ENCODE data around the gene DOK3.
"Not testable (repeated sequence)": the region's sequence is repeated elsewhere in the genome, so short reads cannot be mapped to it uniquely, and the experiment has no call there.

Gene DOK3

DNA sequence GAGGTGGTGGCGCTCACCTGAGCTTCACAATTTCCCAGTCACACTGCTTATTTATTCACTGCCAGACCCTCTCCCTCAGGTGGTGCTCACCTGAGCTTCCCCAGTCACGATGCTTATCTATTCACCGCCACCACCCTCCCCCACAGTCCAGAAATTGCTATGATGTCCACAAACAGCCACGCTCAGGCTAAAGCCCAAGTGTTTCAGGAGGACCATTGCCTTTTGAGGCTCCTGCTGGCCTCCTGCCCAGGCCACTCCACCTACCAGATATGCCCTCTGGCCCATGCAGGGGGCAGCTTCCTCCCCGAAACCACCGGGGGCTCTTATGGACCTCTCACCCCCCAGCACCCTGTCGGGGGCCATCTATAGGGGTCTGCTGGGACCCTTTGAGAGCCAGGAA lies 16.8 kb downstream of the DOK3 start:
- Histone ChIP-seq H3K36me3 (ENCODE audit: insufficient read depth, low read length) (peaks cover 22% of the 10 kb centered on the region), H3K9ac (ENCODE audit: low read depth, low read length) (no peak overlapping the region), H3K9me3 (ENCODE audit: control insufficient read depth, insufficient read depth, low read length) (no peaks in the 10 kb centered on the region), H3K4me1 (ENCODE audit: insufficient read depth, low read length) (peaks cover 19% of the 10 kb centered on the region)

- Histone ChIP-seq H3K36me3 (ENCODE audit: insufficient read depth, low read length) (peaks cover 29% of the 10 kb centered on the region), H3K9me3 (ENCODE audit: control insufficient read depth, insufficient read depth, low read length) (no peaks in the 10 kb centered on the region), H3K4me1 (ENCODE audit: insufficient read depth, low read length) (peaks cover 19% of the 10 kb centered on the region), H3K9ac (ENCODE audit: low read depth, low read length) (no peak overlapping the region)
These were observed 17.5 kb downstream of the DOK3 start for GRCh38 chr5:177491983-177492746.

- Histone ChIP-seq H3K36me3 (ENCODE audit: insufficient read depth, low read length) (peaks cover 31% of the 10 kb centered on the region), H3K9ac (ENCODE audit: low read depth, low read length) (no peak overlapping the region), H3K9me3 (ENCODE audit: control insufficient read depth, insufficient read depth, low read length) (no peaks in the 10 kb centered on the region), H3K4me1 (ENCODE audit: insufficient read depth, low read length) (peaks cover 19% of the 10 kb centered on the region)
These were observed 18.1 kb downstream of the DOK3 start for GRCh38 chr5:177491429-177491945.

GRCh38 chr5:177490992-177491391 lies 18.6 kb downstream of the DOK3 start:
- H3K36me3 ChIP-seq (ENCODE audit: insufficient read depth, low read length), result peaks cover 31% of the 10 kb centered on the region
- H3K9me3 ChIP-seq (ENCODE audit: control insufficient read depth, insufficient read depth, low read length), result no peaks in the 10 kb centered on the region
- peaks cover 19% of the 10 kb centered on the region for H3K4me1 ChIP-seq (ENCODE audit: insufficient read depth, low read length)
- no peak overlapping the region for H3K9ac ChIP-seq (ENCODE audit: low read depth, low read length)

DNA sequence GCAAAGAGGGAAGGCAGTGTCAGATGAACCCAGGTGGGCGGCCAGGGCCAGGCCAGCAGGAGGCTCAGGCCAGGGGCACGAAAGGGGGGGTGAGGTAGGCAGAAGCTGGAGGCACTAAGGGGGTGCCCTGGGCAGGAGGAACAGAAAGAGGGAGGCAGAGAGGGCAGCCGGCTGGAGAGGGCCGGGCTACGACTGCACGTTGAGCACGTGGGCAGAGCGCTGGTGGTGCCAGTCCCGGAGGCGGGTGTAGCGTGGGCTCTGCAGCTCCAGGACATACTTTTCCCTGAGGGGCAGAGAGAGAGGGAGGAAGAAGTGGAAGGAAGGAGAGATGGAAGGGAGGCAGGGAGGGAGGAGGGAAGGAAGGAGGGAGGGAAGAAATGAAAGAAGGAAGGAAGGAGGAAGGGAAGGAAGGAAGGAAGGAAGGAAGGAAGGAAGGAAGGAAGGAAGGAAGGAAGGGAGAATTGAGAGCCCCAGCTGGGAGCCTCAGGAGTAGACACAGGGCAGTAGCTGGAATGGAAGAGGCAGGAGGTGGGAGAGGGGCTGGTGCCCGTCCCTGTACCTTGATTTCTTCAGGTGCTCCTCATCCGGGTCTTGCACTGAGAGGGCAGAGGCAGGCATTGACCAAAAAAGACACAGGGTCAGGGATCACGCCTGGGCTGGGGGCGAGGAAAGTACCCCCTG lies 19.2 kb downstream of the DOK3 start:
- H3K4me1 ChIP-seq (ENCODE audit: insufficient read depth, low read length), result peaks cover 13% of the 10 kb centered on the region
- no peak overlapping the region for H3K9ac ChIP-seq (ENCODE audit: low read depth, low read length)
- H3K36me3 ChIP-seq (ENCODE audit: insufficient read depth, low read length), result peaks cover 31% of the 10 kb centered on the region
- H3K9me3 ChIP-seq (ENCODE audit: control insufficient read depth, insufficient read depth, low read length), result no peaks in the 10 kb centered on the region

GRCh38 chr5:177489119-177489716 lies 20.4 kb downstream of the DOK3 start:
- peaks cover 6% of the 10 kb centered on the region for H3K4me1 ChIP-seq (ENCODE audit: insufficient read depth, low read length)
- H3K9me3 ChIP-seq (ENCODE audit: control insufficient read depth, insufficient read depth, low read length), result no peaks in the 10 kb centered on the region
- H3K9ac ChIP-seq (ENCODE audit: low read depth, low read length), result no peak overlapping the region
- peaks cover 31% of the 10 kb centered on the region for H3K36me3 ChIP-seq (ENCODE audit: insufficient read depth, low read length)

DNA sequence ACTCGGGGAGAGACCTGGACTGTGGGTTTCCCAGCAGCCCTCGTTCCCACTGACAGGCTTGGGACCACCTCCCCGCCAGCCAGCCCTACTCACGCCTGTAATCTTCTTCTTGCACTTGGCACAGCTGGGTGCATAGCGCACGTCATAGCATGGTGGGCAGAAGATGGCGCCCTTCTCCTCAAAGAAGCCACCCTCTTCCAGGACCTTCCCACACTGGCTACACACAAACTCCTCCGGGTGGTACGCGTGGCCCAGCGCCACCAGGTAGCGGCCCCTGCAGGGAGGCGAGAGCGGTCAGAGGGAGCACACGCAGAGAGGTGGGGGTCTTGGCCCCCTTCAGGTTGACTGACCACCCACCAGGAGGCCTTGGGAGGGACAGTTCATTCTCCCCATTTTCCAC lies 21.7 kb downstream of the DOK3 start:
- no peaks in the 10 kb centered on the region; the same call in 1 of the 2 replicates for H3K4me1 ChIP-seq (ENCODE audit: insufficient read depth, low read length)
- peaks cover 29% of the 10 kb centered on the region for H3K36me3 ChIP-seq (ENCODE audit: insufficient read depth, low read length)
- no peak overlapping the region for H3K9ac ChIP-seq (ENCODE audit: low read depth, low read length)
- no peaks in the 10 kb centered on the region for H3K9me3 ChIP-seq (ENCODE audit: control insufficient read depth, insufficient read depth, low read length)

DNA sequence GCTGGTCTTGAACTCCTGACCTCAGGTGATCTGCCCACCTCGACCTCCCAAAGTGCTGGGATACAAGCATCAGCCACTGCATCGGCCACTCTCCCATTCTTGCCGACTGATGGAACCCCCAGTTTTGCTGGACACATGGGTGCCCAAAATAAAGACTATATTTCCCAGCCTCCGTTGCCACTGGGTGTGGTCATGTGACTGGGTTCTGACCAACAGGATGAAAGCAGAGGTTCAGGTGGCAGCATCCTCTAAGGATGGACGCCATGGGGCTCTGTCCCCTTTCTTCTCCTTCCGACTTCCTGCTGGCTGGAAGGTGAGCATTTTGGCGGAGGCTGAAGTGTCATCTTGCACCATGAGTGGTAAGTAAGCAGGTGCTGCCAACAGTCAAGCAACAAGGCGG lies 22.5 kb downstream of the DOK3 start:
- H3K4me1 ChIP-seq (ENCODE audit: insufficient read depth, low read length), result no peaks in the 10 kb centered on the region; the same call in 1 of the 2 replicates
- no peaks in the 10 kb centered on the region for H3K9me3 ChIP-seq (ENCODE audit: control insufficient read depth, insufficient read depth, low read length)
- peaks cover 21% of the 10 kb centered on the region for H3K36me3 ChIP-seq (ENCODE audit: insufficient read depth, low read length)
- H3K9ac ChIP-seq (ENCODE audit: low read depth, low read length), result no peak overlapping the region

DNA sequence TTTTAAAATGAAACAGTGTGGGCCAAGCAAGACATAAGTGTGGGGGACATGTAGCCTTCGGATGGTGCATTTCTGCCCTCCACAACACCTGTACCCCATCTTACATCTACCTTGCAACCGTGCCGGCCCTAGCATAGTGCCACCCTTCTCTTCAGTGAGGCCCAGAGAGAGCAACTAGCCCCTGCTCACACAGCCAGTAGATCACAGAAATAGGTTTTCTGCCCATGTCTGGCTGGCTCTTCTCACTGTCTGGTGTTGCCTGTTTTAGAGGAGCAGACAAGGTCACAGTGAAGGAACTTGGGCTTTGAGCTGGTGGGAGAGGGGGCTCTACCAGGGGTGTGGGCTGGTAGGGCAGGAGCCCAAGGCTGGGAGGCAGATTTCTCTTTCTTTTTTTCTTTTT lies 23.4 kb downstream of the DOK3 start:
- H3K9me3 ChIP-seq (ENCODE audit: control insufficient read depth, insufficient read depth, low read length), result no peaks in the 10 kb centered on the region
- H3K36me3 ChIP-seq (ENCODE audit: insufficient read depth, low read length), result peaks cover 21% of the 10 kb centered on the region
- no peaks in the 10 kb centered on the region; the same call in 1 of the 2 replicates for H3K4me1 ChIP-seq (ENCODE audit: insufficient read depth, low read length)
- no peak overlapping the region for H3K9ac ChIP-seq (ENCODE audit: low read depth, low read length)

- H3K9me3 ChIP-seq (ENCODE audit: control insufficient read depth, insufficient read depth, low read length); H3K9ac ChIP-seq (ENCODE audit: low read depth, low read length); H3K4me1 ChIP-seq (ENCODE audit: insufficient read depth, low read length): not testable (repeated sequence)
- peaks cover 20% of the 10 kb centered on the region for H3K36me3 ChIP-seq (ENCODE audit: insufficient read depth, low read length)
These were observed 23.9 kb downstream of the DOK3 start for GRCh38 chr5:177485753-177486152.

GRCh38 chr5:177484902-177485549 lies 24.6 kb downstream of the DOK3 start:
- H3K4me1 ChIP-seq (ENCODE audit: insufficient read depth, low read length), result no peaks in the 10 kb centered on the region
- peaks cover 17% of the 10 kb centered on the region for H3K36me3 ChIP-seq (ENCODE audit: insufficient read depth, low read length)
- H3K9ac ChIP-seq (ENCODE audit: low read depth, low read length), result no peak overlapping the region

GRCh38 chr5:177483994-177484901 lies 25.4 kb downstream of the DOK3 start:
- Histone ChIP-seq H3K9me3 (ENCODE audit: control insufficient read depth, insufficient read depth, low read length) (no peaks in the 10 kb centered on the region), H3K36me3 (ENCODE audit: insufficient read depth, low read length) (peaks cover 16% of the 10 kb centered on the region), H3K4me1 (ENCODE audit: insufficient read depth, low read length) (no peaks in the 10 kb centered on the region), H3K9ac (ENCODE audit: low read depth, low read length) (no peak overlapping the region)

More at GRCh38 chr5:177484902-177485549, 24.6 kb downstream of the DOK3 start:
- no peaks in the 10 kb centered on the region for H3K9me3 ChIP-seq (ENCODE audit: control insufficient read depth, insufficient read depth, low read length)

GRCh38 chr5:177483042-177483441 lies 26.6 kb downstream of the DOK3 start:
- no peak overlapping the region for H3K9ac ChIP-seq (ENCODE audit: low read depth, low read length)
- peaks cover 10% of the 10 kb centered on the region for H3K36me3 ChIP-seq (ENCODE audit: insufficient read depth, low read length)
- H3K9me3 ChIP-seq (ENCODE audit: control insufficient read depth, insufficient read depth, low read length), result no peaks in the 10 kb centered on the region
- no peaks in the 10 kb centered on the region for H3K4me1 ChIP-seq (ENCODE audit: insufficient read depth, low read length)

All from ES-I3 (cell line).